GM19328 (cell line): ENCODE measurements around the gene MACF1.
"Not testable (repeated sequence)": the region's sequence is repeated elsewhere in the genome, so short reads cannot be mapped to it uniquely, and the experiment has no call there.

Experiments
- ATAC-seq: cut with Tn5 transposase; IDR thresholded peaks from one replicate; pipeline ENCODE4 v1.9.1; 2021; ENCODE audit warnings: mild to moderate bottlenecking, moderate library complexity; ENCODE audit not compliant: unreplicated experiment

Gene MACF1

DNA sequence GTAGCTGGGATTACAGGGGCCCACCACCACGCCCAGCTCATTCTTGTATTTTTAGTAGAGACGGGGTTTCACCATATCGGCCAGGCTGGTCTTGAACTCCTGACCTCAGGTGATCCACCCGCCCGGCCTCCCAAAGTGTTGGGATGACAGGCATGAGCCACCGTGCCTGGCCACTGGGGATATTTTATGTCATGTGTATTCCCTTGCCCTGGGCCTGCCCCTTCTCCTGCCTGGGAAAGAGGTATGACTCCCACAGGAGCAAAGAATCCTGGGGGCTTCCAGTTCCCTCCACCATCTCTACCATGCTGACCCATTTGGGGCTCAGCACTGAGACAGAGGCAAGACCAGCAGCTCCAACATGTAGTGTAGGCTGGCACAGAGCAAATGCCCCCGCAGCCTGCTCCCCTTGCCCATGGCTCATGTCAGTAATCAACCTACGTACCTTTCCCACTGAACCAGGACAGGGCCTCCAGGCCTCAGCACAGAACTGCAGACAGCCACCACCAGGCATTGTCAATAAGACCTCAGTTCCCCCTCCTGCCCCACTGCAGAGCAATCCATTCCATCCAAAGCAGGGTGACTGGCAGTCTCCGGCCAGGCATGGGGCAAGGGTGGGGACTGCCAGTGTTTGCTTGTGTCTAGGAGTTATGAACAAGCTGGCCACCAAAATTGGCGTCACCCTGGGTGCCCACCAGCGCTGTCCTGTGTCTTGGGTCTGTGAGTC, 322.1 kb downstream of the MACF1 start:
- no peak for ATAC-seq

- ATAC-seq = not testable (repeated sequence)
These were observed 322.7 kb downstream of the MACF1 start for GRCh38 chr1:39527190-39527579.

GRCh38 chr1:39528082-39528481, 323.6 kb downstream of the MACF1 start:
- no peak for ATAC-seq

- no peak for ATAC-seq
These were observed 325.5 kb downstream of the MACF1 start for GRCh38 chr1:39529901-39530535.

DNA sequence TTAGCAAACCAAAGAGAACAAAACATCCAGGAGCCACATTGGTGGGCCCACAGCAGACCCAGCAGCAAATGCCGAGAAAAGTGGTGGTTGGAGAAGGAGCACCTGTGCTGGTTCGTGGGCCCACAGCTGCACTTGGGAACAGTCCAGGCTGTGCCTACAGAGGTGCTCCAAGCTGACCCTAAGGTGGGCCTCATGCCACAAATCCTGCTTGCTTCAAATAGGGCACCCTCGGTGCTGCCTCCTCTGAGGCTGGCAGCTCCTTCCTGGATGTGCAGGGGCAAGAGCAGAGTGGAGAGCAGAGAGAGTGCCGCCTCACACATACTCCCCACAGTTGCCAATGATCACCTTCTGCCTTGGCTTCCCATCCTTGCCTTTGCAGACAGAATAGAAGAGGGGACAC, 327.0 kb downstream of the MACF1 start:
- no peak for ATAC-seq

DNA sequence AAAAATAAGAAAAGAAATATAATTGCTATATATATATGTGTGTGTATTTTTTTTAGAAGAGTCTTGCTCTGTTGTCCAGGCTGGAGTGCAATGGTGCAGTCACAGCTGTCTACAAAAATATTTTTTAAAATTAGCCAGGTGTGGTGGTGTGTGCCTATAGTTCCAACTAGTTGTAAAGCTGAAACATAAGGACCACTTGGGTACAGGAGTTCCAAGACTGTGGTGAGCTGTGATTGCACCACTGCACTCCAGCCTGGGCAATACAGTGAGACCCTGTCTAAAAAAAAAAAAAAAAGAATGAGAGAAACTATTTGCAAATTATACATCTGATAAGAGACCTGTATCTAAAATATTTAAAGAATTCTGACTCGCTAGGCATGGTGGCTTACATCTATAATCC, 328.9 kb downstream of the MACF1 start:
- ATAC-seq = no peak
